ENCODE data around the gene CHIA.

GRCh38 chr1:111354584-111354983, 63.9 kb downstream of the CHIA start:
- TF ChIP-seq CTCF (IDR thresholded peaks at IDR 0.05; ENCODE audit: poor library complexity), result no peak
- no peak for TF ChIP-seq EZH2 (IDR thresholded peaks at IDR 0.05; ENCODE audit: borderline replicate concordance)

Measured in hepatocyte (in vitro differentiated cells).